HepG2 (cell line): ENCODE results near the gene FBXO11.

Experiments used
- CHD4 ChIP-seq: fragments of 200-600 bp; sonication (generic); IDR thresholded peaks from 2 replicates; pipeline ENCODE4 v1.7.0; 2017; ENCODE audit warnings: mild to moderate bottlenecking, low read length, borderline replicate concordance
- CREB1 ChIP-seq, 2 experiments: fragments of 450-650 bp in 1 of 2; IDR thresholded peaks; 2 replicates each; pipeline ENCODE4 v1.6.1; 2016 to 2017; ENCODE audit warnings: control low read depth in 1 of 2, mild to moderate bottlenecking in 1 of 2, missing compliant biosample characterization in 1 of 2, missing genetic modification characterization in 1 of 2
- MEF2D ChIP-seq: sonication (generic); formaldehyde crosslinking; IDR thresholded peaks from 2 replicates; pipeline ENCODE4 v1.5.1; 2020; ENCODE audit warnings: mild to moderate bottlenecking, missing genetic modification reagents
- MZF1 ChIP-seq: sonication (generic); formaldehyde crosslinking; IDR thresholded peaks from 2 replicates; pipeline ENCODE4 v1.8.1; 2023; ENCODE audit warnings: mild to moderate bottlenecking, missing genetic modification reagents, borderline replicate concordance
- POLR2A ChIP-seq, 2 experiments: IDR thresholded peaks; 2 replicates each; pipeline ENCODE4 v1.6.1; 2011; ENCODE audit warnings: low read depth in 2 of 2, low read length in 2 of 2, mild to moderate bottlenecking in 1 of 2, moderate library complexity in 1 of 2; ENCODE audit not compliant: insufficient read depth in 1 of 2
- RAD21 ChIP-seq: fragments of 450-650 bp; formaldehyde crosslinking; IDR thresholded peaks from 2 replicates; pipeline ENCODE4 v1.5.0; 2020; ENCODE audit warnings: mild to moderate bottlenecking
- SUZ12 ChIP-seq: fragments of 150-350 bp; IDR thresholded peaks from 2 replicates; pipeline ENCODE4 v1.6.1; 2014; ENCODE audit warnings: low read depth, low read length
- ZMYM4 ChIP-seq: sonication (generic); formaldehyde crosslinking; IDR thresholded peaks from 2 replicates; pipeline ENCODE4 v1.8.1; 2023; ENCODE audit warnings: mild to moderate bottlenecking, missing genetic modification reagents
- ZNF749 ChIP-seq: sonication (generic); formaldehyde crosslinking; IDR thresholded peaks from 2 replicates; pipeline ENCODE4 v1.8.0; 2022; ENCODE audit warnings: mild to moderate bottlenecking, missing genetic modification reagents, moderate library complexity, borderline replicate concordance
- TF ChIP-seq, protein P1 (sequence below), 2 experiments: IDR thresholded peaks; 2 replicates each; pipeline ENCODE4 v1.6.1; 2011 to 2012; ENCODE audit warnings: low read length in 2 of 2, borderline replicate concordance in 1 of 2, low read depth in 1 of 2, mild to moderate bottlenecking in 1 of 2, moderate library complexity in 1 of 2
- TF ChIP-seq, protein P2 (sequence below): sonication (generic); formaldehyde crosslinking; IDR thresholded peaks from 2 replicates; pipeline ENCODE4 v1.5.0; 2020; ENCODE audit warnings: mild to moderate bottlenecking, missing genetic modification reagents, moderate library complexity
- TF ChIP-seq, protein P3 (sequence below): sonication (generic); formaldehyde crosslinking; IDR thresholded peaks from 2 replicates; pipeline ENCODE4 v1.4.0; 2020; ENCODE audit warnings: missing genetic modification reagents

DNA sequence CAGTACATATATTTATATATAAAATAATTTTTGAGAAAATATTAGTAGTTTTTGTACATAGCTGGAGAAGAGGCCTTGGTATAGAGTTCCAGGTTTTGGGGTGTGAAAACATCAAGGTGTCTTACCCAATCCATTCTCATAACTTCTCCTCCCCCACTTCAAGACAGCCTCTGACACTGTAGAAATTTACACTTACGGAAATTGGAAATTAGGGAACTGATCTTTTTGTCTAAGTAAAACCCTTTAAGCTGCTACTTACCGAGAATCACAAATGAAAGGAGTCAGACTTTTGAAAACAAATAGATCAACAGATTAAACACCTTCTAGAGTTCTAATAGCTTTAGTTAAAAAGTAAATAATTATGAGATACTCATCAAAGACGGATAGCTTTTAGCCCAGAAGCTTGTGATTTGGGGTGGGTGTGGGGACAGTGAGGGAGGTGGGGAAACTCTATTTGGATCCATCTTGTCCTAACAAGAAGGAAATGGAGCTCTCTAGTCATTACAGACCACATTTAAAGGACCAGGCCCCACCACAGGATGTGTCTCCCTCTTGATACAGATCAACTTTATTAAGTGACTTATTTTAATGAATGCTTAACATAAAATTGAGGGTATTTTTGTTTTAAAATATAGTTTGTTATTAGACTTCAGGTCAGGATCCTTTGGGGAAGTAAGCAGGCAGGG, 11.1 kb upstream of the FBXO11 start:
- TF ChIP-seq MEF2D (CRISPR knock-in tag) (no peak), ZMYM4 (CRISPR knock-in tag) (no peak), RAD21 (CRISPR knock-in tag) (no peak), MZF1 (CRISPR knock-in tag) (no peak), POLR2A (IDR thresholded peaks at IDR 0.05; ENCODE audit: insufficient read depth in 1 of 2, low read depth in 2 of 2, low read length in 2 of 2) (no peak), CHD4 (no peak), CREB1 (IDR thresholded peaks at IDR 0.05) (no peak), CREB1 (CRISPR knock-in tag; IDR thresholded peaks at IDR 0.05) (no peak), ZNF749 (CRISPR knock-in tag) (no peak), SUZ12 (no peak)
- TF ChIP-seq, protein P1, sequence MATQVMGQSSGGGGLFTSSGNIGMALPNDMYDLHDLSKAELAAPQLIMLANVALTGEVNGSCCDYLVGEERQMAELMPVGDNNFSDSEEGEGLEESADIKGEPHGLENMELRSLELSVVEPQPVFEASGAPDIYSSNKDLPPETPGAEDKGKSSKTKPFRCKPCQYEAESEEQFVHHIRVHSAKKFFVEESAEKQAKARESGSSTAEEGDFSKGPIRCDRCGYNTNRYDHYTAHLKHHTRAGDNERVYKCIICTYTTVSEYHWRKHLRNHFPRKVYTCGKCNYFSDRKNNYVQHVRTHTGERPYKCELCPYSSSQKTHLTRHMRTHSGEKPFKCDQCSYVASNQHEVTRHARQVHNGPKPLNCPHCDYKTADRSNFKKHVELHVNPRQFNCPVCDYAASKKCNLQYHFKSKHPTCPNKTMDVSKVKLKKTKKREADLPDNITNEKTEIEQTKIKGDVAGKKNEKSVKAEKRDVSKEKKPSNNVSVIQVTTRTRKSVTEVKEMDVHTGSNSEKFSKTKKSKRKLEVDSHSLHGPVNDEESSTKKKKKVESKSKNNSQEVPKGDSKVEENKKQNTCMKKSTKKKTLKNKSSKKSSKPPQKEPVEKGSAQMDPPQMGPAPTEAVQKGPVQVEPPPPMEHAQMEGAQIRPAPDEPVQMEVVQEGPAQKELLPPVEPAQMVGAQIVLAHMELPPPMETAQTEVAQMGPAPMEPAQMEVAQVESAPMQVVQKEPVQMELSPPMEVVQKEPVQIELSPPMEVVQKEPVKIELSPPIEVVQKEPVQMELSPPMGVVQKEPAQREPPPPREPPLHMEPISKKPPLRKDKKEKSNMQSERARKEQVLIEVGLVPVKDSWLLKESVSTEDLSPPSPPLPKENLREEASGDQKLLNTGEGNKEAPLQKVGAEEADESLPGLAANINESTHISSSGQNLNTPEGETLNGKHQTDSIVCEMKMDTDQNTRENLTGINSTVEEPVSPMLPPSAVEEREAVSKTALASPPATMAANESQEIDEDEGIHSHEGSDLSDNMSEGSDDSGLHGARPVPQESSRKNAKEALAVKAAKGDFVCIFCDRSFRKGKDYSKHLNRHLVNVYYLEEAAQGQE (IDR thresholded peaks at IDR 0.05; ENCODE audit: borderline replicate concordance in 1 of 2, low read depth in 1 of 2, low read length in 2 of 2) = no peak
- TF ChIP-seq, protein P2, sequence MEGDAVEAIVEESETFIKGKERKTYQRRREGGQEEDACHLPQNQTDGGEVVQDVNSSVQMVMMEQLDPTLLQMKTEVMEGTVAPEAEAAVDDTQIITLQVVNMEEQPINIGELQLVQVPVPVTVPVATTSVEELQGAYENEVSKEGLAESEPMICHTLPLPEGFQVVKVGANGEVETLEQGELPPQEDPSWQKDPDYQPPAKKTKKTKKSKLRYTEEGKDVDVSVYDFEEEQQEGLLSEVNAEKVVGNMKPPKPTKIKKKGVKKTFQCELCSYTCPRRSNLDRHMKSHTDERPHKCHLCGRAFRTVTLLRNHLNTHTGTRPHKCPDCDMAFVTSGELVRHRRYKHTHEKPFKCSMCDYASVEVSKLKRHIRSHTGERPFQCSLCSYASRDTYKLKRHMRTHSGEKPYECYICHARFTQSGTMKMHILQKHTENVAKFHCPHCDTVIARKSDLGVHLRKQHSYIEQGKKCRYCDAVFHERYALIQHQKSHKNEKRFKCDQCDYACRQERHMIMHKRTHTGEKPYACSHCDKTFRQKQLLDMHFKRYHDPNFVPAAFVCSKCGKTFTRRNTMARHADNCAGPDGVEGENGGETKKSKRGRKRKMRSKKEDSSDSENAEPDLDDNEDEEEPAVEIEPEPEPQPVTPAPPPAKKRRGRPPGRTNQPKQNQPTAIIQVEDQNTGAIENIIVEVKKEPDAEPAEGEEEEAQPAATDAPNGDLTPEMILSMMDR = no peak
- TF ChIP-seq, protein P3, sequence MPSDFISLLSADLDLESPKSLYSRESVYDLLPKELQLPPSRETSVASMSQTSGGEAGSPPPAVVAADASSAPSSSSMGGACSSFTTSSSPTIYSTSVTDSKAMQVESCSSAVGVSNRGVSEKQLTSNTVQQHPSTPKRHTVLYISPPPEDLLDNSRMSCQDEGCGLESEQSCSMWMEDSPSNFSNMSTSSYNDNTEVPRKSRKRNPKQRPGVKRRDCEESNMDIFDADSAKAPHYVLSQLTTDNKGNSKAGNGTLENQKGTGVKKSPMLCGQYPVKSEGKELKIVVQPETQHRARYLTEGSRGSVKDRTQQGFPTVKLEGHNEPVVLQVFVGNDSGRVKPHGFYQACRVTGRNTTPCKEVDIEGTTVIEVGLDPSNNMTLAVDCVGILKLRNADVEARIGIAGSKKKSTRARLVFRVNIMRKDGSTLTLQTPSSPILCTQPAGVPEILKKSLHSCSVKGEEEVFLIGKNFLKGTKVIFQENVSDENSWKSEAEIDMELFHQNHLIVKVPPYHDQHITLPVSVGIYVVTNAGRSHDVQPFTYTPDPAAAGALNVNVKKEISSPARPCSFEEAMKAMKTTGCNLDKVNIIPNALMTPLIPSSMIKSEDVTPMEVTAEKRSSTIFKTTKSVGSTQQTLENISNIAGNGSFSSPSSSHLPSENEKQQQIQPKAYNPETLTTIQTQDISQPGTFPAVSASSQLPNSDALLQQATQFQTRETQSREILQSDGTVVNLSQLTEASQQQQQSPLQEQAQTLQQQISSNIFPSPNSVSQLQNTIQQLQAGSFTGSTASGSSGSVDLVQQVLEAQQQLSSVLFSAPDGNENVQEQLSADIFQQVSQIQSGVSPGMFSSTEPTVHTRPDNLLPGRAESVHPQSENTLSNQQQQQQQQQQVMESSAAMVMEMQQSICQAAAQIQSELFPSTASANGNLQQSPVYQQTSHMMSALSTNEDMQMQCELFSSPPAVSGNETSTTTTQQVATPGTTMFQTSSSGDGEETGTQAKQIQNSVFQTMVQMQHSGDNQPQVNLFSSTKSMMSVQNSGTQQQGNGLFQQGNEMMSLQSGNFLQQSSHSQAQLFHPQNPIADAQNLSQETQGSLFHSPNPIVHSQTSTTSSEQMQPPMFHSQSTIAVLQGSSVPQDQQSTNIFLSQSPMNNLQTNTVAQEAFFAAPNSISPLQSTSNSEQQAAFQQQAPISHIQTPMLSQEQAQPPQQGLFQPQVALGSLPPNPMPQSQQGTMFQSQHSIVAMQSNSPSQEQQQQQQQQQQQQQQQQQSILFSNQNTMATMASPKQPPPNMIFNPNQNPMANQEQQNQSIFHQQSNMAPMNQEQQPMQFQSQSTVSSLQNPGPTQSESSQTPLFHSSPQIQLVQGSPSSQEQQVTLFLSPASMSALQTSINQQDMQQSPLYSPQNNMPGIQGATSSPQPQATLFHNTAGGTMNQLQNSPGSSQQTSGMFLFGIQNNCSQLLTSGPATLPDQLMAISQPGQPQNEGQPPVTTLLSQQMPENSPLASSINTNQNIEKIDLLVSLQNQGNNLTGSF (CRISPR knock-in tag) = no peak
